Fibroblast of peridontal ligament (primary cell): ENCODE results near the gene RAPGEF2.
"Not testable (repeated sequence)": the region's sequence is repeated elsewhere in the genome, so short reads cannot be mapped to it uniquely, and the experiment has no call there.

Source experiments
- DNase-seq: peaks from one replicate; pipeline ENCODE4 v3.0.0-alpha.2; 2010; ENCODE audit errors: extremely low read depth

Gene RAPGEF2

DNA sequence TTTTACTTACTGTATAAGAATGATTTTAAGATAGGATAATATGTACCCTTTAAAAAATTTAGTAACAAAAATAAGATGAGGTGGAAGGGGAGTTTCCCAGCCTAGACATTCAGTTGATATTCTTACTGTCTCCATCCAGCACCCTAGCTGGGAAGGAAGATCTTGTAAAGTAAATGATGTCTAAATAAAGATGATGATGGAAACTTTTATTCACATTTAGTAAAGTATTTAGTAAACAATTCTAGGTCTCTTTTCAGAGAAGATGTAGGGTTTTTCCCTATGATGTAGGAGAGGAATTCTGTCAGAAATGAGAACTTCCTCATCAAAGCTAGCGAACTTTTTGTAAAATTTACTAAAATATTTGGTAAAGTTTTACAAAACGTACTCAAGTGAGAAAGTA lies 136.8 kb downstream of the RAPGEF2 start:
- no peak for DNase-seq

DNA sequence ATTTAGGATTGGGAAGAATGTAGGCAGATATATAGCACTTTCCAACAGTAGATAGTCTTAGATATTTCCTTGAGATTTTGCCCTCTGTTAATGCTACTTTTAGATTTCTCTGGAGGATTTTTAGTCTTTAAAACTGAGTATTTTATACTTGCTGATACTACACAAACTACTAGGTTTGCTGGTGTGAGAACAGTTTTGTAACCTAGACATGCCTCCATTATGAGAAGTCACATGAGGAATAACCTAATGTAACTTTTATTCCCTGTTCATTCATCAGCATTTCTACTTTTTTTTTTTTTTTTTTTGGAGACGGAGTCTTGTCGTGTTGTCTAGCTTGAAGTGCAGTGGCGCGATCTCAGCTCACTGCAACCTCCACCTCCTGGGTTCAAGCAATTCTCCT lies 137.2 kb downstream of the RAPGEF2 start:
- DNase-seq, result no peak

GRCh38 chr4:159240687-159241086 lies 137.8 kb downstream of the RAPGEF2 start:
- DNase-seq, result peak; percentile 66

GRCh38 chr4:159242427-159242826 lies 139.5 kb downstream of the RAPGEF2 start:
- no peak for DNase-seq

DNA sequence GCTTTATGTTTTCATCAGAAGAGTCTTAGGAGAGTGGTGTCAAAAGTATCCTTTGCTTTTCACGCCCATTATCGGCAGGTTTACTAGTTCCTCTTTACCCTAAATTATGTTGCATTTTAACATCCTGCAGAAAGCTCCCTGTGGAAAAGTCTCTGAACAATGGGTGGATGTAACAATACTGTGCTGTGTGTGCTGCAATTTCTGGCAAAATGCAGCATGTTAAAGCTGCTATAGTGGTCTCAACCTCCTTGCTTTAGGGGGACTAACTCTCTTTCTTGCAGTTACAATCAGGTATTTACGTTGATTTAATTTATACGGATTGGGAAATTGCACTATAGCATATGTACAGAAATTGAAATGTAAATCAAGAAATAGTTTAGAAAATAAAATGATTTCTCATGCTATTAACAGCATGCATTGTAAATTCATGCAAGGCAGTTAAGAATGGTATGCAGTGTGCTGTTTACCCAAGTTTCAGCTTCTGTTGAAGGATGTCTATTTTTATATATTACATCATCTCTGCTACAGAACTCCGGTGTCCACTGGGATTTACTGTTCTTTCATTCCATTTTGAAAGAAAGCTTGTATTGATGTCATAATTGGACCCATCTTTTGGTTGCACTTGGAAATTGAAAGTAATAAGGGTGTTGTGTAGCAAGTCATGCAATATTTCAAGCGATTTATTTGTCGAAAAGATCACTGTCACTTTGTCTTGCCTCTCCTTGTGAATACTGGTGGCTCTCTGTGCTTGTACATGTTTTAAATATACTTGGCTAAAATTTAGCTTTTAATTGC lies 145.7 kb downstream of the RAPGEF2 start:
- DNase-seq, result peak; percentile 96

DNA sequence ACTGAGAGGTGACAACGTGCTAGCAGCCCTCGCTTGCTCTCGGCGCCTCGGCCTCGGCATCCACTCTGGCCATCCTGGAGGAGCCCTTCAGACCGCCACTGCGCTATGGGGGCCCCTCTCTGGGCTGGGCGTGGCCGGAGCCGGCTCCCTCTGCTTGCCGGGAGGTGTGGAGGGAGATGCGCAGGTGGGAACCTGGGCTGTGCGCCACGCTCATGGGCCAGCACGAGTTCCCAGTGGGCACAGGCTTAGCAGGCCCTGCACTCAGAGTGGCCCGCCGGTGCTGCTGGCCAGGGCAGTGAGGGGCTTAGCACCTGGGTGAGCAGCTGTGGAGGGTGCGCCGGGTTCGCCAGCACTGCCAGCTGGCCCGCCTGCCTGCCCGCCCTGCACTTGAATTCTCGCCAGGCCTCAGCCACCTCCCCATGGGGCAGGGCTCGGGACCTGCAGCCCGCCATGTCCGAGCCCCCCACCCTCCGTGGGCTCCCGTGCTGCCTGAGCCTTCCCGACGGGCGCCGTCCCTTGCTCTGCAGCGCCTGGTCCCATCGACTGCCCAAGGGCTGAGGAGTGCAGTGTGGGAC lies 148.0 kb downstream of the RAPGEF2 start:
- no peak for DNase-seq

GRCh38 chr4:159251580-159251979 lies 148.7 kb downstream of the RAPGEF2 start:
- not testable (repeated sequence) for DNase-seq

GRCh38 chr4:159252491-159252890 lies 149.6 kb downstream of the RAPGEF2 start:
- no peak for DNase-seq

GRCh38 chr4:159256037-159256436 lies 153.2 kb downstream of the RAPGEF2 start:
- DNase-seq, result no peak

DNA sequence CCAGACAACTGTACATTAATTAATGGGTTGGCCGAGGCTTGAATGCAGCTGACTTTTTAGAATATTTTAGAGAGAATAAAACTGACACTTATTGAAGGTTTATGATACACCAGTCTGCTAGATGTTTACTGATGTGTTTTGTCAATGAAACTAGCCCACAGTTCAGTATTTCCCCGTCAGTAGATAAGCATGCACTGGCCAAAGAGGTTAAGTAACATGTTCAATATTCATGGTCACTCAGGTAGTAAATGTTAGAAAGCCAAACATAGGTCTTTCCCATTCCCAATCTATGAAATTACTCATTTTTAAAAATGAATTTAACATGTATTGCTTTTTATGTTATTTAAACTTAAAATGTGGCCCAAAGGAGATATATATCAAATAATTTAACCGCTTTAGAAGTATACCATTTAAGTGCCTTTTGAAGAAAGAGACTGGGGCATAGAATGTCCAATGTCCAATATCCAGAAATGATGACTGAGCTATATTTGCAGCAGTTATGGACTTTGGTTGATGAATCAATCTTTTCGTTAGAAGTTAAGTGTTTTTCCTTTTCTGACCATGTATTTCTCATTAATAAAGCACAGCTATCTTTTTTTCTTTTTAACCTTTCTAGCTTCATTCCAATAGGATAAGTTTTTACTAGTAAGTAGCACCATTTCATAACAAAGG lies 156.1 kb downstream of the RAPGEF2 start:
- DNase-seq, result no peak

DNA sequence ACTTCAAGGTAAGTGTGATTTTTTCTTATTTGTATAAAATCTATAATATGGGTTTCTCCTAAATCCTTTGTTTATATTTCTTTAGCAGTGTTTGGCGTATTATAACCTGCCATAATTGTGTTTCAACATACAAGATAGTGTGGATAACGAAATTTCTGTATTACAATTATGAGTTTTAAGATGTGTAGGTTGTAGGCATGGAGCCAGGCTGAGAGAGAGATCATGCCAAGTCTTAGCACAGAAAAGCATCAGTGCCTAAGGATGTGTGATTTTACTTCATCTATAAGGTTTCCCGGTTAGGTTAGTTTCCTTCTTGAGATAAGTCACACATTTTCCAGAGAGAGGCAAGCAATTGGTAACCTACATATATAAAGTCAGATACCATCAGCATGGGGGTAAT lies 161.2 kb downstream of the RAPGEF2 start:
- DNase-seq, result no peak

DNA sequence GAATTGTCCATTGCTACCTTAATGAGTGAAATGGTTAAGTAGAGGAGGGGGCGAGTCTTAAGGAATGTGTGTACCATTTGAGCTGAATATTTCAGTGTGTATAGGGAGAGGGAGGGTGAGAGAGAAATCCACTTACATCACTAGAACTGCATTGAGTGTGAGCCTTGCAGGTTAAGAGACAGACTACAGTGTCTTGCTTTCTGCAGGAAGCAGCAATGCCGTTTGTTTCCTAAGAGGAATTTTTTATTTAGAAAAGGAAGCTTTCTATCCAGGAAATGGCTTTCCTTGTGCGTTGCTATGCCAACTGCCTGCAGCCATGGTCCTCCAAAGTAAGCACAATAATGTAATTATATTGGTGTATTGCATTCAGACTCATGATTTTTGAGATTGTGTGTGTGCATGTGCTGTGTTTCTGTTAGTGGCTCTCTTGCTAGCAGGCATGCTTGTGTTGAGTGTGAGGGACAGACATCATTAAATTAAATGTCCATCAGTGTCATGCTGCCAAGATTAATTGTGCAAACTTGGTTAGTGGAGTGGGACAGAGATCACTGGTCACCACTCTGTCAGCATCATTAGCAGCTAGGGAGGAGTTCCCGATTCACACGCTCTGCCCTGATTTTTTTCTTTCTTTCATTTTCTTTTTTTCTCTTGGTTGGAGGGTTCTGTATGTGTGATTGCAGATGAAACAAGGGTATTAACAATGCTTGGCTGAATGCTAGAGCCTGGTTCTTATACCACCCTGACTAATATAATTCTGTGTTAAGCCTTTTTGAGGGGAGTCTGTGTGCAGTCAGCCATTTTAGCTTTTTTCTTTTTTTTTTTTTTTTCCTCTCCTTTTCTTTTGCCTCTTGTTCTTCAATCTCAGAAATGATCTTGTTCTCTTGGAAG lies 164.3 kb downstream of the RAPGEF2 start:
- peak; percentile 47 for DNase-seq

GRCh38 chr4:159267869-159268285 lies 165.0 kb downstream of the RAPGEF2 start:
- peak; percentile 70 for DNase-seq

DNA sequence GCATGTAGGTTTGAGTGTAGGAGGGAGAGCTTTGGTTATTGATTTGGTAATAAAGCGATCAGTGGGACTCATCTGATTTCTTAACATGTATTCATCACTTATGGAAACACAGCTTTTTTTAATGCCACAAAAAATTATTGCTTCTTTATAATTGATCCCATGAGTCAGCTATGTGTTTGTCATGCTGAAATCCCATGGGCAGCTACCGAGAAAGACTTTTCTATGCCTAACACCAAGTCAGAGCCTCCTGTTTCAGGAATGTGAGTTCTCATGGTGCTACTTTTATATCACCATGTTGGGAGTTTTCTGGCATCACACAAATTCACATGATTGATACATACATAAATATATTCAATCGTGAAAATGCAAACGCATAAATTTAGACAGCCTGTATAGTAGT lies 165.7 kb downstream of the RAPGEF2 start:
- peak; percentile 56 for DNase-seq

- DNase-seq, result no peak
Measured at GRCh38 chr4:159269116-159269515, 166.2 kb downstream of the RAPGEF2 start.

DNA sequence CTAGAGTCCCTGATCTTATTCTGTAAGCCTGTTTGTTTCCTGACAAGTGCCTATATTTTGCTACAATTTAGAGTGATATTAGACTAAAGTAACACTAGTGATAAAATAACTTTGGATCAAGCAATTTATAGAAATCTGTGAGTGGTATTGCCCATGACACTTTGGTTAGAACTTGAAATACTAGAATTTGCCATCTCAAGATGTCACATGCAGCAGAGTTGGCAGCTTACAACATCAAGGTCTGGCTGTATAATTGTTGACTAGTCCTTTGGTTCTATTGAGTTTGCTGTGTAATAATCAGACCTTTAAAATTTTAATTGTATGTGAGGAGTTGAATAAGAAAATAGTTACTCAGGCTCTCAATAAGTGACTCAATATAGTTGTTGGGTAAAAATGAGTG lies 167.1 kb downstream of the RAPGEF2 start:
- DNase-seq, result no peak

GRCh38 chr4:159271856-159272255 lies 169.0 kb downstream of the RAPGEF2 start:
- DNase-seq, result no peak

- no peak for DNase-seq
Measured at GRCh38 chr4:159272273-159273140, 169.6 kb downstream of the RAPGEF2 start.

DNA sequence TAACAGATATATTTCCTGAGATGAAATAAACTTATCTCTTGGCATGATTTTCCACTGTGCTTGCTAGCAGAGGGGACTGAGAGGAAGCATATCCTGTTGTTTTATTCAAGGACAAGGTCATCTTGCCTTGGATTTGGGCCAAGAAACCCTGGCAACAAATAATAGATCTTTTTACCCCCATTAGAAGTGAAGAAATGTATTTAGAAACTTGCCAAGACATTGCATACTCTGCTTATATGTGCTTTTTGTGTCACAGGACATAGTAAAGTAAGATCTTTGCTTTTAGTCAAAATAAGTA lies 170.2 kb downstream of the RAPGEF2 start:
- peak; percentile 27 for DNase-seq

GRCh38 chr4:159273841-159274240 lies 171.0 kb downstream of the RAPGEF2 start:
- no peak for DNase-seq

GRCh38 chr4:159278399-159278798 lies 175.5 kb downstream of the RAPGEF2 start:
- peak; percentile 63 for DNase-seq
